Adrenal gland (tissue), 12 donors: ENCODE data around the gene SPEG. TPM values are rescaled to one million over a fixed set of nuclear protein-coding genes. Genes with fewer than 3 reads are reported as not detected.

Experiments
- DNase-seq, 7 donors: peaks; one replicate each; pipeline ENCODE4 v3.0.0-alpha.2; 2019 to 2020
- H3K27ac ChIP-seq, 5 donors: fragments of 200-600 bp; sonication (generic) in 4 of 5; 1 replicate in 3 of 5; 2 replicates in 2 of 5; pipeline versions ENCODE4 v1.5.1 to v1.8.0; 2016 to 2020; ENCODE audit warnings: mild to moderate bottlenecking in 1 of 5
- H3K27me3 ChIP-seq: fragments of 200-600 bp; 2 replicates; pipeline ENCODE4 v1.8.0; 2021
- H3K36me3 ChIP-seq, 2 donors: fragments of 200-600 bp; replicated peaks in 1 of 2; 1 replicate in 1 of 2; 2 replicates in 1 of 2; pipeline versions ENCODE4 v1.5.1 to v1.8.0; 2018 to 2022
- H3K4me1 ChIP-seq, 2 donors: fragments of 200-600 bp; replicated peaks in 1 of 2; 1 replicate in 1 of 2; 2 replicates in 1 of 2; pipeline versions ENCODE4 v1.5.1 to v1.8.0; 2018 to 2021
- H3K4me3 ChIP-seq, 4 donors: fragments of 200-600 bp; sonication (generic) in 3 of 4; one replicate each; pipeline ENCODE4 v1.5.1; 2016 to 2018
- H3K9me3 ChIP-seq, 3 donors: fragments of 200-600 bp; sonication (generic) in 1 of 3; replicated peaks in 1 of 3; 1 replicate in 2 of 3; 2 replicates in 1 of 3; pipeline versions ENCODE4 v1.5.1 to v1.8.0; 2016 to 2021
- CTCF ChIP-seq, 6 experiments: fragments of 450-650 bp in 4 of 6; fragments of 200-600 bp in 2 of 6; sonication (generic) in 1 of 6; IDR thresholded peaks; 1 replicate in 5 of 6; 2 replicates in 1 of 6; pipeline versions ENCODE4 v1.5.1 to v1.8.0; 2016 to 2021; ENCODE audit warnings: antibody characterized with exemption in 6 of 6, mild to moderate bottlenecking in 2 of 6, moderate library complexity in 1 of 6
- POLR2A ChIP-seq, 2 donors: fragments of 450-650 bp; IDR thresholded peaks; one replicate each; pipeline ENCODE4 v1.6.1; 2017; ENCODE audit warnings: antibody characterized with exemption in 2 of 2, mild to moderate bottlenecking in 2 of 2, moderate library complexity in 1 of 2
- WGBS, 4 donors: extraction: QIAGEN DNeasy Blood & Tissue Kit in 2 of 4; methylation state at CpG; one replicate each; pipeline versions ENCODE4 v1.1.5 to v1.1.7; 2013 to 2017; 5-methylcytosine and 5-hydroxymethylcytosine counted together
- intact Hi-C, 2 donors: fragments of 100-400 bp; cut with DNase I; formaldehyde crosslinking; loops; one replicate each; pipeline versions ENCODE4 v1.14.1 to v1.15.0; 2022 to 2023
- polyA plus RNA-seq, 3 donors: library from polyadenylated mRNA; stranded (reverse); fragments of 200-250 nt in 2 of 3; fragments of 350-450 nt in 1 of 3; fragmentation: Illumina TruSeq in 1 of 3; extraction: RNeasy Lipid Tissue Mini Kit (QIAGEN cat#74804) in 1 of 3; gene quantifications; one replicate each; pipeline ENCODE4 v1.2.3, GENCODE V29; 2013 to 2014
- total RNA-seq, 9 donors: library from RNA; depleted of rRNA in 4 of 9; stranded (reverse); fragments of >200 nt in 4 of 9; fragments of 120-200 nt in 1 of 9; fragmentation: NEBNext Ultra II Directional in 1 of 9; extraction: Animal tissue kit (Norgen Biotek cat#: 25700) in 1 of 9; gene quantifications; one replicate each; pipeline versions ENCODE4 v1.1.0 to v1.2.4, GENCODE V29; 2013 to 2023
- donor health status: healthy with polysubstance abuse.
- donor health status: Bipolar disorder and iron deficiency.
- donor health status: DM: yes; HTN: yes; CAD: no.
- donor health status: DM: no; HTN: no; CAD: no.
- donor health status: DM: no; HTN: no; CAD: no.
- donor health status: DM: yes; HTN: yes; CAD: no.

The SPEG gene
- total and polyA plus RNA-seq, 12 donors, result 0.66 to 178 (median 5.5) TPM

- no peak for DNase-seq
- Histone ChIP-seq H3K36me3 (no peaks in the 10 kb centered on the region), H3K4me1 (peaks cover 0 to 4% of the 10 kb centered on the region in 2 donors), H3K4me3 (no peak overlapping the region), H3K9me3 (no peaks in the 10 kb centered on the region), H3K27ac (no peak overlapping the region), H3K27me3 (peaks cover 20% of the 10 kb centered on the region)
- 82 to 91% (median 89%) methylated on average over 5 of the region's 5 CpGs for WGBS, 4 donors
- intact Hi-C loops, result no loop called here
- TF ChIP-seq CTCF (IDR thresholded peaks at IDR 0.05) (no peak), POLR2A (IDR thresholded peaks at IDR 0.05) (no peak)
These were observed 1.8 kb downstream of the SPEG start for GRCh38 chr2:219436491-219436890.

GRCh38 chr2:219437141-219437540 lies 2.5 kb downstream of the SPEG start:
- Histone ChIP-seq H3K36me3 (no peaks in the 10 kb centered on the region), H3K4me3 (no peak overlapping the region), H3K27me3 (peaks cover 23% of the 10 kb centered on the region), H3K27ac (no peak overlapping the region), H3K9me3 (no peaks in the 10 kb centered on the region), H3K4me1 (peaks cover 0 to 10% of the 10 kb centered on the region in 2 donors)
- WGBS, 4 donors, result 82 to 100% (median 90%) methylated on average over 3 of the region's 3 CpGs
- TF ChIP-seq POLR2A (IDR thresholded peaks at IDR 0.05) (no peak), CTCF (IDR thresholded peaks at IDR 0.05) (no peak)
- intact Hi-C loops, result no loop called here
- no peak for DNase-seq

GRCh38 chr2:219437690-219438206 lies 3.1 kb downstream of the SPEG start:
- WGBS, 4 donors, result 61 to 87% (median 73%) methylated on average over 4 to 6 of the region's 6 CpGs
- Histone ChIP-seq H3K4me1 (peaks cover 0 to 12% of the 10 kb centered on the region in 2 donors), H3K4me3 (no peak overlapping the region), H3K27me3 (peaks cover 23% of the 10 kb centered on the region), H3K36me3 (no peaks in the 10 kb centered on the region), H3K9me3 (no peaks in the 10 kb centered on the region), H3K27ac (no peak overlapping the region)
- DNase-seq, result no peak
- intact Hi-C loops, result no loop called here
- no peak for TF ChIP-seq CTCF (IDR thresholded peaks at IDR 0.05)
- no peak for TF ChIP-seq POLR2A (IDR thresholded peaks at IDR 0.05)

GRCh38 chr2:219438453-219438852 lies 3.8 kb downstream of the SPEG start:
- intact Hi-C loops, result no loop called here
- no peak overlapping the region for H3K27ac ChIP-seq
- DNase-seq, result no peak
- no peaks in the 10 kb centered on the region for H3K9me3 ChIP-seq
- peaks cover 0 to 12% of the 10 kb centered on the region in 2 donors for H3K4me1 ChIP-seq
- H3K36me3 ChIP-seq, result no peaks in the 10 kb centered on the region
- peaks cover 23% of the 10 kb centered on the region for H3K27me3 ChIP-seq
- TF ChIP-seq POLR2A (IDR thresholded peaks at IDR 0.05), result no peak
- no peak for TF ChIP-seq CTCF (IDR thresholded peaks at IDR 0.05)
- no peak overlapping the region for H3K4me3 ChIP-seq
- 87 to 96% (median 89%) methylated on average over 4 of the region's 4 CpGs for WGBS, 4 donors
